ENCODE results near the gene CHRNA7.

CHRNA7 gene

DNA sequence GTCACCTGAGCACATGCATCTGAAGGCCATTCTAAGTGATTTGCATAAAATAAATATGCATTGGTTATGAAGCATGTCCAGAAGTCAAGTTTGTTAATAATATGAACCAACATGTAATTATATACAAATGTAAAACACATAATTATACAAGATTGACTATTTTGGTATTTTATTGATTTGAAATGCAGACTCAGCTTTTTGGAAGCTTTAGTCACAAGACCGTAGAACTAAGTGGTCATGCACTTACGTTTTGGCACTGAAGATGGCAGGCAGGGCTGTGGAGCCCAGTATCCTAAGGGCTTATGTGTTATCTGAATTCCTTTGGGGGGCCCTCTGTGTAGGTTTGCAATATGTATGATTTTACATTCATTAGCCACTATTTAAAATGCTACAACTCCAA lies 5.0 kb downstream of the CHRNA7 start:
- FAIRE-seq (no peak), DNase-seq (ENCODE audit: insufficient read length, low spot score) (no peak)
- TF ChIP-seq POLR2A (IDR thresholded peaks at IDR 0.05; ENCODE audit: low read depth, low read length): no peak

DNA sequence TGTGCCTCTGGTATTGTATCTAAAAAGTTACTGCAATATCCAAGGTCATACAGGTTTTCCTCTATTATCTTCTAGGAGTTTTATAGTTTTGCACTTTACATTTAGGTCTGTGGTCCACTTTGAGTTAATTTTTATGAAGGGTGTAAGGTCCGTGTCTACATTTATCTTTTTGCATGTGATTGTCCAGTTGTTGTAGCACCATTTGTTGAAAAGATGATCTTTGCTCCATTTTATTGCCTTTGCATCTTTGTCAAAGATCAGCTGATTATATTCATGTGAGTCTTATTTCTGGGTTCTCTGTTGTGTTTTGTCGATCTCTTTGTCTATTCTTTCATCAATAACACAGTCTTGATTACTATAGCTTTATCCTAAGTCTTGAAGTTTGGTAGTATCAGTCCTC lies 6.7 kb downstream of the CHRNA7 start:
- no peak for TF ChIP-seq POLR2A (IDR thresholded peaks at IDR 0.05; ENCODE audit: low read depth, low read length)
- no peak for FAIRE-seq

DNA sequence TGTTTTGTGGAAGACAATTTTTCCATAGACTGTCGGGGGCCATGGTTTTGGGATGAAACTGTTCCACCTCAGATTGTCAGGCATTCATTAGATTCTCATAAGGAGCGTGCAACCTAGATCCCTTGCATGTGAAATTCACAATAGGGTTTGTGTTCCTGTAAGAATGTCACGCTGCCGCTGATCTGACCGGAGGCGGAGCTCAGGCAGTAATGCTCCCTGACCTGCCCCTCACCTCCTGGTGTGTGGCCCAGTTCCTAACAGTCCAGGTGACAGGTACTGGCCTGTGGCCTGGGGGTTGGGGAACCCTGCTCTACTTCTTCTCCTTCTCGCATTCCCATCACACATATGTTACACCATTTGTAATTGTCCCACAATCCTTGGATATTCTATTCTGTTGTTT lies 11.0 kb downstream of the CHRNA7 start:
- no peak for FAIRE-seq
- no peak for TF ChIP-seq POLR2A (IDR thresholded peaks at IDR 0.05; ENCODE audit: low read depth, low read length)

More for the DNA sequence above, 6.7 kb downstream of the CHRNA7 start:
- DNase-seq (ENCODE audit: insufficient read length, low spot score): no peak

DNA sequence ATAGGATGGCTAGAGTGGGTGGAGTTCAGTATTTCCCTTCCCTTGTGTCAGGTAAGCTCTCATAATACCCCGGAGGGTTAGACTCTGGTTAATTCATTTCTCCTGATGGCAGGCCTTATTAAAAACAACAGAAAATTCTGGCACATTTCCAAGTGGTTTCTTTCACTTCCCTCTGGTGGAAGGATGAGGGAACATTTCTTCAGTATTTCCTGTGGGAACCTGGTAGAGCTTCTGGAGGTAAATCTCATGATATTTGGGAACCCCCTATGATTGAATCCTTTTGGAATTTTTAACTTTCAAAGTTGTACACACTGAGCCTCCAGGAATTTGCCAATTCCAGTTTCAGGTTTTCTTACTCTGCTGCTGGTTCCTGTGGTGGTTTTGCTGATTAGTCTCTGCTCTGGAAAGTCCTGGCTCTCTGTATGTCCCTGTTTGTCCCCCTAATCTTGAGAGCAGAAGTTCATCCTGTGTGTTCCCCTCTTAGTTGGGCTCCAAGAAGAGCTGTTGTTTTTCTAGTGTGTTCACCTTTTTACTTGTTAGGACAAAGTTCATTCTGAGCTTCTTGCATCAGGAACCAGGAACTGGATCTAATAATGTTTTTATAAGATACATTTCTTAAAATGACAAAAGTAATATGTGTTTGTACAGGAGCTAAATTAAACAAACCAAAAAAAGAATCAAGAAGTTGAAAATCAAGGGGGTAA lies 12.1 kb downstream of the CHRNA7 start:
- DNase-seq (ENCODE audit: insufficient read length, low spot score): no peak
- no peak for FAIRE-seq
- TF ChIP-seq POLR2A (IDR thresholded peaks at IDR 0.05; ENCODE audit: low read depth, low read length): no peak

More for the DNA sequence above, 11.0 kb downstream of the CHRNA7 start:
- no peak for DNase-seq (ENCODE audit: insufficient read length, low spot score)

DNA sequence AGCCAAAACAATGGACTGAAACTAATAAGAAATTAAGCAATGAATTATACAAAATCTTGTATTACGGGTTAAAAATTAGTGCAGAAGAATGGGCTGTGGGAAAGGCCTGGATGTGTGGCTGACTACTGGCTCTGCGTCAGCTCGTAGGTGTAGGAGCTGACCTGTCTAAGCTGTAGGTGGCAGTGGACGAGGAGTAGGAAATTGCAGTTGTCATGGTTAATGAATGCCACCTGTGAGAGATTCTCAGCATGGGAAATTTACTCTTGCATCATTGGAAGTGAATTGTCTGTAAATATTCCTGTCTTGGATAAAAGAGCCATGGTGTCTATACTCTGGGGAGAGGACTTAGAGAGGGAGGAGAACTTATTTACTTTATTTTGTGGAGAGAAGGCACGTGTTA lies 23.4 kb downstream of the CHRNA7 start:
- TF ChIP-seq POLR2A (IDR thresholded peaks at IDR 0.05; ENCODE audit: low read depth, low read length): no peak
- no peak for DNase-seq (ENCODE audit: insufficient read length, low spot score)
- no peak for FAIRE-seq

DNA sequence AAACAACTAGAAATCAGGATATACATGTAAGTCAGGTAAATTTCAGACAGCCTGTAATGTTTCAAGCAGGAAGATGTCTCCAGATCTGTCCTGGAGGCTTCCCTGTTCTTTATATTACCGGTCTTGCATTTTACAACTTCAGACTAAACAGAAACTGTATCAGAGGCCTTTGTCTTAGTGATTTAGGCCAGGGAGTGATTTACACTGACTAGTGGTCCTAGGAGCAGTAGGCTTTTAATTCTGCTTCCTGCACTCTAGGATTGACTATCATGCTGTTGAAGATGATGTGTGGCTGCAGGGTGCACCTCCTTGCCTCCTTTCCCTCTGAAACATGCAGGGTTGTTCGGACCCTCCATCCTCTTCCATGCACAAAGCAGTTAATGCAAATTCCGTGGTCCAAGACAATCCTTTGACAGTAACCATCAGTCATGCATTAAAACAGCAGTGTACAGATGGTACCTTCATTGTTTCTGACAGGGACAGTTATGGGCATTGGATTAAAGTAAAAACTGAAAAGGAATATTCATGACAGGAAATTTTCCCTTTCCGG lies 27.6 kb downstream of the CHRNA7 start:
- no peak for TF ChIP-seq POLR2A (IDR thresholded peaks at IDR 0.05; ENCODE audit: low read depth, low read length)
- FAIRE-seq: no peak
- no peak for DNase-seq (ENCODE audit: insufficient read length, low spot score)

DNA sequence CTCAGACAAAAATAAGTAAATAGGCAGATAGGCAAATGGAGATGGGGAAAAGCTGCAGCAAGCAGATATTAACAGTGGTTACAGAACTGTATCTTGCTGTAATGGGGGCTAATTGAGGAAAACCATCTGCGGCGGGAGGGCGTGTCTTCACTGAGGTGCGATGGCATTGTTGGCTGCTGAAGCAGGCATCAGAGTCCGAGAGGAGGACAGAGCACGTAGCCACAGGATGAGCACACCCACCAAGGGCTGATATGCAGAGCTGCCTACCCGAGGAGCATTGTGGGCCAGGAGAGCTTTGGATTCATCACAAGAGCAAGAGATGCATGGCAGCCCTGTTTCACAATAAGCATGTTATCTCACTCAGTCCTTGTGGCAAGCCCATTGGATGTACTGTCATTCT lies 30.4 kb downstream of the CHRNA7 start:
- no peak for TF ChIP-seq POLR2A (IDR thresholded peaks at IDR 0.05; ENCODE audit: low read depth, low read length)
- DNase-seq (ENCODE audit: insufficient read length, low spot score) (no peak), FAIRE-seq (no peak)

DNA sequence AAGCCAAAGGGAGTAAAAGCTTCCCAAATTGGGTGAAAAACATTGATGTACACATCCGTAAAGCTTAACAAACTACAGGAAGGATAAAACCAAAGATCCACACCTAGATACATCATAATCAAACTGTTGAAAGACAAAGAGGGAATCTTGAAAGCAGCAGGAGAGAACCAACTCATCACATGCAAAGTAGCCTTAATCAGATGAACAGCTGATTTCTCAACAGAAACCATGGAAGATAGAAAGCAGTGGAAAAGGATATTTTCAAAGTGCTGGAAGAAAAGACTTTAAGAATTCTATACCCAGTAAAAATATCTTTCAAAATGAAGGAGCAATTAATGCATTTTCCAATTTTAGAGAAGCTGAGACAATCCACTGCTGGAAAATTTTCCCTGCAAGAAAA lies 36.8 kb downstream of the CHRNA7 start:
- FAIRE-seq (no peak), DNase-seq (ENCODE audit: insufficient read length, low spot score) (no peak)

DNA sequence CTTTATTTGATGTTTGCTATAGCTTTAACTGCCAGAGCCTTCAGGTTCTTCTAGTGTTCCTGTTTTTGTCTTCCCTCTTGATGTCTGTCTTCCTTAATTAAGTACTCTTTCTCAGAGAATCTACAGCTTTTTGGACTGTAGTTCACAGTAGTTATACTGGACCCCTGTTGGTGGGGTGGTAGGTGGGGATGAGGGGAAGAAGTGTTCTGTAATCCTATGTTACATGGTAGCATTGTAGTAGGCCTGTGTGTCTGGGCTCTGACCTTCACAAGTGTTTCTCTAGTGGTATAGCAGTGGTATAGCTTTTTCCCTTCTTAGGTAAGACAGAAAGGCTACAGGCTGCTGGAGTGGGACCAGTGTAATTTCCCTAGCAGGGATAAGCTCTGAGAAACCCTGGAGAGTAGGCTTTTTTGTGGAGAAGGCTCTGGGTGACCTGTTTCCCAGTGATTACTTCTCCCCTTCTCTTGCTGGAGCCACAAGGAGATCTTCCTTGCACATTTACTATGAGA lies 59.6 kb downstream of the CHRNA7 start:
- FAIRE-seq (no peak), DNase-seq (ENCODE audit: insufficient read length, low spot score) (no peak)
- no peak for TF ChIP-seq POLR2A (IDR thresholded peaks at IDR 0.05; ENCODE audit: low read depth, low read length)

More for the DNA sequence above, 36.8 kb downstream of the CHRNA7 start:
- no peak for TF ChIP-seq POLR2A (IDR thresholded peaks at IDR 0.05; ENCODE audit: low read depth, low read length)

DNA sequence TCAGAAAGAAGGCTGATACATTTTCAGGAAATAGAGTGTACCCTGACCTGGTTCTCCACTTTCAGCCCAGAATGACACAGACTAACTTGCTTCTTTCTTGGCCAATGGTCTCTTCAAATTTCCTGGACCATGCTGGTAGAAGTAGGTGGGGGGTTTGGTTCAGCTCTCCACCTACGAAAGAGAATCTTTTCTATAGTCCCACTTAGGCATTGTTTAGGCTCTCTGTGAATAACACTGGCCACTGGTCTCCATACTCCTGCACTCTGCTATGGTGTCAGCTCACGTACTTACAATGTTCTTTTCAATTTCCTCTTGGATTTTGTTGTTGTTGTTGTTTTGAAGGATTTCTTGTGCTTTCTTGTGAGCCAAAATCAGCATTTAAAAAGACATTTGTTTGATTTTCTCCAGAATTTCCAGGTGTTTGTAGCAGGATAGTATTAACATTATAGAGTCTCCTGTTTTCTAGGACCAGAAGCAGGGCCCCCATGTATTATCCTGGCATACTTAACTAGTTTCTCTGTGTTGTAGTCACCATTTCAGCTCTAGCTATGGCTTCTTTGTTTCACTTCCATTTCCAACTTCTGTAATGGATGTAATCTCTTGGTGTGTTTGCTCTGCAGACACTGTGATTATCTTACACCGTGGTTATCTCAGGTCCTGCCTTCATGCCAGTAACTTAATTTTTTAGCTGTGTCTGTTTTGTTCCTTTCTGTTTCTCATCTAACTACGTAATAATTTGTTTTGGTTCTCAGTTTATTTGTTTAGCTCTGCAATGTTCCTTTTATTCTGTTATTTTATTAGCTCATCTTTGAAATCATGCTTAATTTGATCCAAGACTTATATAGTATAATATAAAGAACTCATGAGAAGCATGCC lies 61.4 kb downstream of the CHRNA7 start:
- FAIRE-seq: no peak
- TF ChIP-seq POLR2A (IDR thresholded peaks at IDR 0.05; ENCODE audit: low read depth, low read length): no peak
- DNase-seq (ENCODE audit: insufficient read length, low spot score): no peak

DNA sequence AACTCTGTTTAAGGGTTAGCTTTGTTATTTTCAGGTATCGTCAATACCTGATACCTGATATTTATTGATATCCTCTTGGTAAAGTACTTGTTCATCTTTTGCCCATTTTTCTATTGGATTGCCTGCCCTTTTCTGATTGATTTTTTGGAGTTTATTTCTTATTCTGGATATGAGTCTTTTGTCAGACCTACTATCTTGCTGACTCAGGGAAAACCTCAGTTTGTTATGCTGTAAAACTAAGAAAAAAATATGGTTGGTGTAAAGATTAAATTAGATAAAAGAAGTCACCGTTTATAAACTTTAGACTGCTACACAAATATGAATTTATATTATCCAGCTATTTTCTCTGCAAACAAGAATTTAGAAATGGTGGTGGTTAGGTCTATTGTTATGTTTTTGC lies 65.9 kb downstream of the CHRNA7 start:
- DNase-seq (ENCODE audit: insufficient read length, low spot score) (no peak), FAIRE-seq (no peak)
- no peak for TF ChIP-seq POLR2A (IDR thresholded peaks at IDR 0.05; ENCODE audit: low read depth, low read length)

DNA sequence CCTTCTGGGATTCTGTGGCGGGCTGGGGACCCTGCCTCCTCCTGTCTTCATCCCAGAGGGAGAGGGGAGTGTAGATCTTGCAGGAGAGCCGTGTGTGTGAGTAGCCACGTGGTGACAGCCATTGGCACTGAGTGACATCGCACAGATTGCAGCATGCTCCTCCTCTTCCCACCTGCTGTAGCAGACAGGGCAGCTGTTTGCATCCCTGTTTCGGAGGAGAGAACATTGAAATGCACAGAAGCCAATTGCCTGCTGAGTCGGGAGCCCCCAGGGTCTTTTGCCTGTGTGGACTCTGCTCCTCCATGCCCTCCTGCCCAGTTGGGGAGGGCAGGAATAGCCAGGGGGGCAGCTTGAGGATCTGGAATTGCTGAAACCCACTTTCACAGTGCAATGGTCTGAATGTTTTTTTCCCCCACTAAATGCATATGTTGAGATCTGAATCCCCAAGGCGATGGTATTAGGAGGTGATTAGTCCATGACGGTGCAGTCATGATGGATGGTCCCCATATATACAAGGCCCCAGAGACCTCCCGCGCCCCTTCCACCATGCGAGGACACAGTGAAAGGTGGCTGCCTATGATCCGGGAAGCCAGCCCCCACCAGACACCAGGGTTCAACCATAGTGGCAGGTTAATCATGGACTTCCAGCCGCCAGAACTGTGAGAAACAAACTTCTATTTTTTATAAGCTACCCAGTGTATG lies 66.8 kb downstream of the CHRNA7 start:
- DNase-seq (ENCODE audit: insufficient read length, low spot score): no peak
- no peak for TF ChIP-seq POLR2A (IDR thresholded peaks at IDR 0.05; ENCODE audit: low read depth, low read length)
- no peak for FAIRE-seq

DNA sequence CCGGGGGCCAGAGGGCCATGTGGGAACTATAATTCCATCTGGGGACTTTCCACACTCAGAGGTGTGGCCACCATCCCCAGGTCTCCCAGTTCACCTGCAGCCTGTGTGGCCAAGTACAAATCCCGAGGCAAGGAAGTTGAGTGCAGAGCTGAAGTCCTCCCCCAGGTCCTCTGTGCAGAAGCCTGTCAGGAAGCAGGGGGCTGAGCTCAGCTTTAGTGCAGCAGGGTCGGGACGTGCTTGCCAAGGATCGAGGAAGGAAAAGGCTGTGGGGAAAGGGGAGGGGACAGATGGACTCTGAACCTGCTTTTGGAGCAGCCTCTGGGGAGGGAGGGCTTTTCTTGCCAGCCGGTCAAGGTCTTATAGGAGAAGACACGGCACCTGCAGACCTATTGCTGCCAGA lies 67.7 kb downstream of the CHRNA7 start:
- no peak for TF ChIP-seq POLR2A (IDR thresholded peaks at IDR 0.05; ENCODE audit: low read depth, low read length)
- no peak for DNase-seq (ENCODE audit: insufficient read length, low spot score)
- FAIRE-seq: no peak

Measured in H54 (cell line).